HG03135 (cell line): Measurements from ENCODE around the gene SUSD4.

Experiments
- ATAC-seq: cut with Tn5 transposase; IDR thresholded peaks from one replicate; pipeline ENCODE4 v1.9.1; 2021; ENCODE audit warnings: mild to moderate bottlenecking, moderate library complexity; ENCODE audit not compliant: unreplicated experiment

Gene SUSD4

GRCh38 chr1:223329664-223330415 is 34.1 kb downstream of the SUSD4 start:
- ATAC-seq: no peak

- no peak for ATAC-seq
Measured at GRCh38 chr1:223329252-223329651, 34.7 kb downstream of the SUSD4 start.

GRCh38 chr1:223328566-223328965 is 35.4 kb downstream of the SUSD4 start:
- ATAC-seq: no peak

GRCh38 chr1:223326776-223327175 is 37.2 kb downstream of the SUSD4 start:
- ATAC-seq: no peak

- no peak for ATAC-seq
Measured at GRCh38 chr1:223323491-223324484, 40.2 kb downstream of the SUSD4 start.

- ATAC-seq: no peak
Measured at GRCh38 chr1:223322868-223323267, 41.1 kb downstream of the SUSD4 start.

GRCh38 chr1:223320959-223321358 is 43.0 kb downstream of the SUSD4 start:
- ATAC-seq: no peak

- ATAC-seq: no peak
Measured at GRCh38 chr1:223319905-223320580, 43.9 kb downstream of the SUSD4 start.

- no peak for ATAC-seq
Measured at GRCh38 chr1:223319398-223319797, 44.6 kb downstream of the SUSD4 start.

GRCh38 chr1:223316082-223316481 is 47.9 kb downstream of the SUSD4 start:
- ATAC-seq: no peak

GRCh38 chr1:223315665-223316064 is 48.3 kb downstream of the SUSD4 start:
- no peak for ATAC-seq

GRCh38 chr1:223313415-223313754 is 50.6 kb downstream of the SUSD4 start:
- no peak for ATAC-seq

GRCh38 chr1:223312705-223313414 is 51.1 kb downstream of the SUSD4 start:
- ATAC-seq: no peak

GRCh38 chr1:223312273-223312672 is 51.7 kb downstream of the SUSD4 start:
- ATAC-seq: no peak

GRCh38 chr1:223311826-223312225 is 52.1 kb downstream of the SUSD4 start:
- no peak for ATAC-seq

GRCh38 chr1:223308136-223308535 is 55.8 kb downstream of the SUSD4 start:
- no peak for ATAC-seq

GRCh38 chr1:223307544-223307943 is 56.4 kb downstream of the SUSD4 start:
- ATAC-seq: no peak

- ATAC-seq: no peak
Measured at GRCh38 chr1:223304931-223305330, 59.0 kb downstream of the SUSD4 start.

- no peak for ATAC-seq
Measured at GRCh38 chr1:223301371-223301770, 62.6 kb downstream of the SUSD4 start.

GRCh38 chr1:223299553-223299952 is 64.4 kb downstream of the SUSD4 start:
- ATAC-seq: no peak

- ATAC-seq: no peak
Measured at GRCh38 chr1:223298701-223299100, 65.3 kb downstream of the SUSD4 start.
